PFSK-1 (cell line): ENCODE results near the gene CSKMT.

Experiments
- POLR2AphosphoS5 ChIP-seq: IDR thresholded peaks from 2 replicates; pipeline ENCODE4 v1.6.1; 2012; ENCODE audit warnings: low read depth, mild to moderate bottlenecking, control low read depth, low read length, moderate library complexity
- TF ChIP-seq, protein P1 (sequence below), 2 experiments: IDR thresholded peaks; 2 replicates each; pipeline versions ENCODE4 v1.6.1 to v1.8.0; 2011 to 2012; ENCODE audit warnings: low read depth in 2 of 2, low read length in 2 of 2, control low read depth in 1 of 2, inconsistent platforms in 1 of 2, mild to moderate bottlenecking in 1 of 2, moderate library complexity in 1 of 2; ENCODE audit not compliant: insufficient read depth in 1 of 2

DNA sequence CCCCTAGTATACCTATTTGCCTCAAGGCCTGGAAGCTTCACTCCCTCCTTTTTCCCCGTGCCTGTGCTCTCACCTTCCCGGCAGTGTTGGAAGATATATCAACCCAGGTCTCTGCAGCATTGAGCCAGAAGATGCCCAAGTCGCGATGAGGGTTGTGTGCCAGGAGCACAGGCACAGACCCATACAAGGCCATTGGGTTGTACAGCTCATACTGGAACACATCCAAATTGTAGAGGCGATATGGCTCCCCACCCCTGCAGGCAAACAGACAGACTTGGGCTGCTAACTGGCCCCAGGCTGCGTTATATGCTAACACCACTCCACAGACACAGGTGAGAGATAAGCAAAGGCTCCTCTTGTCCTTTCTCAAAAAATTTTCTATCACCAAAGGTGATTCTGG, 32.6 kb upstream of the CSKMT start:
- TF ChIP-seq, protein P1, sequence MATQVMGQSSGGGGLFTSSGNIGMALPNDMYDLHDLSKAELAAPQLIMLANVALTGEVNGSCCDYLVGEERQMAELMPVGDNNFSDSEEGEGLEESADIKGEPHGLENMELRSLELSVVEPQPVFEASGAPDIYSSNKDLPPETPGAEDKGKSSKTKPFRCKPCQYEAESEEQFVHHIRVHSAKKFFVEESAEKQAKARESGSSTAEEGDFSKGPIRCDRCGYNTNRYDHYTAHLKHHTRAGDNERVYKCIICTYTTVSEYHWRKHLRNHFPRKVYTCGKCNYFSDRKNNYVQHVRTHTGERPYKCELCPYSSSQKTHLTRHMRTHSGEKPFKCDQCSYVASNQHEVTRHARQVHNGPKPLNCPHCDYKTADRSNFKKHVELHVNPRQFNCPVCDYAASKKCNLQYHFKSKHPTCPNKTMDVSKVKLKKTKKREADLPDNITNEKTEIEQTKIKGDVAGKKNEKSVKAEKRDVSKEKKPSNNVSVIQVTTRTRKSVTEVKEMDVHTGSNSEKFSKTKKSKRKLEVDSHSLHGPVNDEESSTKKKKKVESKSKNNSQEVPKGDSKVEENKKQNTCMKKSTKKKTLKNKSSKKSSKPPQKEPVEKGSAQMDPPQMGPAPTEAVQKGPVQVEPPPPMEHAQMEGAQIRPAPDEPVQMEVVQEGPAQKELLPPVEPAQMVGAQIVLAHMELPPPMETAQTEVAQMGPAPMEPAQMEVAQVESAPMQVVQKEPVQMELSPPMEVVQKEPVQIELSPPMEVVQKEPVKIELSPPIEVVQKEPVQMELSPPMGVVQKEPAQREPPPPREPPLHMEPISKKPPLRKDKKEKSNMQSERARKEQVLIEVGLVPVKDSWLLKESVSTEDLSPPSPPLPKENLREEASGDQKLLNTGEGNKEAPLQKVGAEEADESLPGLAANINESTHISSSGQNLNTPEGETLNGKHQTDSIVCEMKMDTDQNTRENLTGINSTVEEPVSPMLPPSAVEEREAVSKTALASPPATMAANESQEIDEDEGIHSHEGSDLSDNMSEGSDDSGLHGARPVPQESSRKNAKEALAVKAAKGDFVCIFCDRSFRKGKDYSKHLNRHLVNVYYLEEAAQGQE (IDR thresholded peaks at IDR 0.05; ENCODE audit: insufficient read depth in 1 of 2, low read depth in 2 of 2, low read length in 2 of 2), result no peak
- no peak for TF ChIP-seq POLR2AphosphoS5
